Measurements from ENCODE around the gene C16orf82. TPM values are rescaled to one million over a fixed set of nuclear protein-coding genes. Genes with fewer than 3 reads are reported as not detected.

The C16orf82 gene
- total RNA-seq, 1 donor from 2014 or later = not detected

DNA sequence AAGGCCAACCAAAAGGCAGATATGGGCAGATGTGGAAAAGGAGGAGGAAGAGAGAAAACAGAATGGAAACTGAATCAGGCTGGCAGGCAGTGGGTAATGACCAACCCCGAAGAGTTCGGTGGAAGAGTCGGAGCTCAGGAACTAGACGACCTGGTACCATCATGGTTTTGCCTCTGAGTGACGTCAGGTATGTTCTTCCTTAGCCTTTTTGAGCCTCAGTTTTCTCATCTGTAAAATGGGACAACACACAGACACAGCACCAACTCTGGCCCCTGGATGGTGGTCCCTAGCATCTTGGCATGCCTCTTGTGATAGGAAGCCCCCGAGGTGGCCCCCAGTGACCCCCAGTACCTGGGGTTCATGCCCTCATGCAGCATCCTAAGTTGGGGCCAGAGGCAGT lies 37.2 kb upstream of the C16orf82 start:
- no peak overlapping the region for H3K4me3 ChIP-seq (ENCODE audit: low read depth, low read length)
- TF ChIP-seq CTCF (conservative IDR thresholded peaks at IDR 0.05; ENCODE audit: low read depth, low read length) = no peak
- no peak for DNase-seq (ENCODE audit: low read depth)

GRCh38 chr16:27033281-27033979 lies 33.3 kb upstream of the C16orf82 start:
- no peak overlapping the region for H3K4me3 ChIP-seq (ENCODE audit: low read depth, low read length)
- no peak for TF ChIP-seq CTCF (conservative IDR thresholded peaks at IDR 0.05; ENCODE audit: low read depth, low read length)
- DNase-seq (ENCODE audit: low read depth) = no peak

DNA sequence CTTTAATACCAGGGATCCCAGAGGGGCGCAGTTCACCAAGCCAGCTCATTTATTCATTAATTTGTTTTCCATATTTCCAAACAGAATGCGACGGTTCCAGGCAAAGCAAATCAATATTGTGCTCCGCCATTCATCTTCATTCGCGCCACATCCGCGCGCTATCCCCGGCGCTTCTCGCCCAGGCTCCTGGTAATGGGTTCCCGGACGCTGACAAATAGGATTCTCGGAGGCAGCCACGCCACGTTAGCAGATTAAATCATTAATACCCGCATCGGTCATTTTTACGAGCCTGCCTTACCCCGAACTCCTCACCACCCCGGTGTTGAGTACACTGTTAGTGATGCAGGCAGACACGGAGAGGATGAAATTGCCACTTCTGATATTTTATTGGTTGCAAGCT lies 26.0 kb upstream of the C16orf82 start:
- DNase-seq (ENCODE audit: low read depth) = no peak
- no peak for TF ChIP-seq CTCF (conservative IDR thresholded peaks at IDR 0.05; ENCODE audit: low read depth, low read length)
- H3K4me3 ChIP-seq (ENCODE audit: low read depth, low read length) = no peak overlapping the region

GRCh38 chr16:27046958-27047518 lies 19.7 kb upstream of the C16orf82 start:
- no peak overlapping the region for H3K4me3 ChIP-seq (ENCODE audit: low read depth, low read length)
- no peak for TF ChIP-seq CTCF (conservative IDR thresholded peaks at IDR 0.05; ENCODE audit: low read depth, low read length)
- no peak for DNase-seq (ENCODE audit: low read depth)

GRCh38 chr16:27048316-27048715 lies 18.4 kb upstream of the C16orf82 start:
- no peak overlapping the region for H3K4me3 ChIP-seq (ENCODE audit: low read depth, low read length)
- no peak for TF ChIP-seq CTCF (conservative IDR thresholded peaks at IDR 0.05; ENCODE audit: low read depth, low read length)
- DNase-seq (ENCODE audit: low read depth) = no peak

DNA sequence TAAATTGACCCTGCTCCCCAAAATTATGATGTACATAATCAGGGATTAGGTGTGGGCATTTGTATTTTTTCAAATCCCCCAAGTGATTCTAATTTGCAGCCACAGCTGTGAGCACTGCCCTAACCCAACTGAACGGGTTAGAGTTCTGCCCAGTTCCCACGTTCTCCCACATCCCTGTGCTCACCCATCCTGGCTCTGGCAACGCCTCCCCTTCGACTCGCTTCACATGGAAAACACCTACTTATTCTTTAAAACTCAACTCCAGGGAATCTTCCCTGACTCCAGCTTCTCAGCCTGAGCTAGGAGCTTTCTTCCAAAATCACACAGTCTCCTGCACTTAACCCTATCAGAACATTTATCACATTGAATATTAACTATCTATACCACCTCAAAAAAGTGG lies 17.6 kb upstream of the C16orf82 start:
- no peak for DNase-seq (ENCODE audit: low read depth)
- no peak for TF ChIP-seq CTCF (conservative IDR thresholded peaks at IDR 0.05; ENCODE audit: low read depth, low read length)
- H3K4me3 ChIP-seq (ENCODE audit: low read depth, low read length) = no peak overlapping the region

DNA sequence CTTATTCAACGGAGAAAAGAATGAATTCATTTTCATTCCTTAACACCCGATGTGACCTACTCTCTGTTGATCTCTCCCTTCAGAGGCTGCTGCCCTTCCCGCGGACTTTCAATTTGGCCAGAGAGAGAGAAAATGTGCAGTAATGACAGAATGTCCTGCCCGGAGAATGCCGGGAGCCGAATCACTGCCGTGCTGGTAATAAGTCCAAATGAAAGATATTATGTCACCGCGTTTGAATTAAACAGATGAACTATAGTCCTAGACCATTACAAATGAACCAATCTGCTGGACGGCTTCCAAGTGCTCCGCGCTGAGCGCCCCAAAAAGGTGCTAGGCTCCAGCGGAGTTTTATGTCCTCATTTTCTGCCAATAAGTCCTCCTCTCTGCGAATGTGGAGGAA lies 14.7 kb upstream of the C16orf82 start:
- TF ChIP-seq CTCF (conservative IDR thresholded peaks at IDR 0.05; ENCODE audit: low read depth, low read length) = no peak
- no peak overlapping the region for H3K4me3 ChIP-seq (ENCODE audit: low read depth, low read length)
- DNase-seq (ENCODE audit: low read depth) = no peak
